Stimulated activated naive CD8-positive, alpha-beta T cell treated with anti-CD3 and anti-CD28 coated beads, Interleukin-15, Interleukin-2, amounts not matched to agents 100 ng/mL and 50 ng/mL, for 24 hours (primary cell): ENCODE results near the gene DNAJB2.
A peak's percentile ranks its signal among the peaks of the same experiment; 100 is the strongest.

Experiments used
- H3K27ac Mint-ChIP-seq: one replicate; pipeline ENCODE4 v1.8.0; 2021; ENCODE audit warnings: mild to moderate bottlenecking, mixed read lengths
- H3K27me3 Mint-ChIP-seq: one replicate; pipeline ENCODE4 v1.8.0; 2021; ENCODE audit warnings: mixed read lengths
- H3K36me3 Mint-ChIP-seq: one replicate; pipeline ENCODE4 v1.8.0; 2021; ENCODE audit warnings: low read depth, mixed read lengths
- H3K4me1 Mint-ChIP-seq: one replicate; pipeline ENCODE4 v1.8.0; 2021; ENCODE audit warnings: low read depth, mixed read lengths
- H3K4me3 Mint-ChIP-seq: one replicate; pipeline ENCODE4 v1.8.0; 2021; ENCODE audit warnings: mild to moderate bottlenecking, mixed read lengths
- H3K9me3 Mint-ChIP-seq: one replicate; pipeline ENCODE4 v1.8.0; 2021; ENCODE audit warnings: mixed read lengths

The DNAJB2 gene

DNA sequence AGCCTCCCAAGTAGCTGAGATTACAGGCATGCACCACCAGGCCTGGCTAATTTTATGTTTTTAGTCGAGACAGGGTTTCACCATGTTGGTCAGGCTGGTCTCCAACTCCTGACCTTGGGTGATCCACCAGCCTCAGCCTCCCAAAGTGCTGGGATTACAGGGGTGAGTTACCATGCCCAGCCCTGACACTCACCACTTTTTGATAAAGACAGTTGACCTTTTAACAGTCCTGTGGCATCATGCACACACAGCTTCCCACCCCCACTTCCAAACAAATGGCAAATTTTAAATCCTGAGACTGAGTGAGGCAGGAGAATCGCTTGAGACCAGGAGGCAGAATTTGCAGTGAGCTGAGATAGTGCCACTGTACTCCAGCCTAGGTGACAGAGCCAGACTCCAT, 6.2 kb upstream of the DNAJB2 start:
- H3K4me3 Mint-ChIP-seq = no peak overlapping the region
- H3K9me3 Mint-ChIP-seq = no peaks in the 10 kb centered on the region
- no peak overlapping the region for H3K27ac Mint-ChIP-seq
- H3K36me3 Mint-ChIP-seq = no peaks in the 10 kb centered on the region
- H3K4me1 Mint-ChIP-seq = peaks cover 26% of the 10 kb centered on the region
- H3K27me3 Mint-ChIP-seq = no peaks in the 10 kb centered on the region

- Mint-ChIP-seq H3K4me1 (peaks cover 35% of the 10 kb centered on the region), H3K27me3 (no peaks in the 10 kb centered on the region), H3K4me3 (no peak overlapping the region), H3K36me3 (no peaks in the 10 kb centered on the region), H3K9me3 (no peaks in the 10 kb centered on the region), H3K27ac (no peak overlapping the region)
These were observed 5.2 kb upstream of the DNAJB2 start for GRCh38 chr2:219273937-219274336.

GRCh38 chr2:219274361-219274921, 4.7 kb upstream of the DNAJB2 start:
- Mint-ChIP-seq H3K36me3 (no peaks in the 10 kb centered on the region), H3K27me3 (no peaks in the 10 kb centered on the region), H3K4me1 (peaks cover 37% of the 10 kb centered on the region), H3K9me3 (no peaks in the 10 kb centered on the region), H3K27ac (no peak overlapping the region), H3K4me3 (no peak overlapping the region)

DNA sequence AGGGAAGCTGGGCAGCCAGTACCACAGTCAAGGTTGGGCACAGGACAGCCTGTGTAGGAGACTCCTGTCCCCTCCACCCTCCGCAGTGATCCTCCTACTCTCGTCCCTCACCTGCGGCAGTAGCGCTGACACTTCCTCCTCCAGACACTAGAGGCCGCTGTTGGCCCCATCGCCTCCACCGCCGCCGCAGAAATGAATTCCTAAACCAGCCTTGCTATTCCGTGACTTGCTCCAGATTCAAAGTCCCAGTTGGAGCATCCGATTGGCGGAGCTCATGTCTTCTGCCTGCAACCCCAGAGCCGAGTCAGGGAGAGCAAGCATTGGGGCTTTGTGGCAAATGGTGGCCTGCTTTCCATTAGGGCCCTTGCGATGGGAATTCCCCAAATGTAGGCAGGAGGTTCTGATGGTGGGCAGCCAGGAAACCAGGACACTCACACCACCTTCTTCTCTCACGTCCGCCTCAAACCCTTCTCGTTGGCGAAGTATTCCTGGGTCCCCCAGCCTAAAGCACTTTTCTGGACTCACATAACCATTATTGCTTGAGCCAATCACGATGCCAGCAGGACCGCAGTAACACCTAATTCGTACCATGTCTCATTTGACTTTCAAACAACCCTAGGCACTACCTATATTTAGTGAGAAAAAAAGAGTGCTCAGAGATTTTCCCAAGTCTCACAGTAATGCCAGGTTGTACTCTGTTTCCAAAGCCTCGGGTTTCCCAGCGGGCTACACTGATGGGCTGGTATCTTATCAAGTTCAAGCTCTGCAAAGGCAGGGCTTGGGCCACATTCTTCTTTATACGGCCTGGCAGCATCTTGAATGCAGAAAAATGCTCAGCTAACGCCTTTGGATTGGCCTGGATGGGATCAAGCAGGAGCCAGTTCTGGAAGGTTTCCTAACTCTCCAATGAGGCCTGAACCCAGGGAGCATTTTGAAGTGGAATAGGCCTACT, 1.2 kb upstream of the DNAJB2 start:
- H3K4me1 Mint-ChIP-seq = peaks cover 58% of the 10 kb centered on the region

GRCh38 chr2:219278655-219279150, 463 bp upstream of the DNAJB2 start:
- Mint-ChIP-seq H3K9me3 (no peaks in the 10 kb centered on the region), H3K36me3 (peaks cover 21% of the 10 kb centered on the region), H3K4me3 (peak overlapping the region; percentile 92), H3K4me1 (peaks cover 52% of the 10 kb centered on the region), H3K27ac (peak overlapping the region; percentile 91), H3K27me3 (no peaks in the 10 kb centered on the region)

More for the DNA sequence above, 1.2 kb upstream of the DNAJB2 start:
- peaks cover 16% of the 10 kb centered on the region for H3K36me3 Mint-ChIP-seq
- H3K27ac Mint-ChIP-seq = peak overlapping the region; percentile 91
- peak overlapping the region; percentile 92 for H3K4me3 Mint-ChIP-seq
- no peaks in the 10 kb centered on the region for H3K9me3 Mint-ChIP-seq
- H3K27me3 Mint-ChIP-seq = no peaks in the 10 kb centered on the region

- no peaks in the 10 kb centered on the region for H3K27me3 Mint-ChIP-seq
- H3K9me3 Mint-ChIP-seq = no peaks in the 10 kb centered on the region
- H3K36me3 Mint-ChIP-seq = peaks cover 24% of the 10 kb centered on the region
- peaks cover 50% of the 10 kb centered on the region for H3K4me1 Mint-ChIP-seq
- H3K27ac Mint-ChIP-seq = peak overlapping the region; percentile 93
- peak overlapping the region; percentile 92 for H3K4me3 Mint-ChIP-seq
These were observed 850 bp downstream of the DNAJB2 start for GRCh38 chr2:219279916-219280516.

GRCh38 chr2:219280651-219281050, 1.5 kb downstream of the DNAJB2 start:
- Mint-ChIP-seq H3K9me3 (no peaks in the 10 kb centered on the region), H3K27me3 (no peaks in the 10 kb centered on the region), H3K27ac (peak overlapping the region; percentile 93), H3K4me1 (peaks cover 50% of the 10 kb centered on the region), H3K36me3 (peaks cover 24% of the 10 kb centered on the region), H3K4me3 (peak overlapping the region; percentile 92)

DNA sequence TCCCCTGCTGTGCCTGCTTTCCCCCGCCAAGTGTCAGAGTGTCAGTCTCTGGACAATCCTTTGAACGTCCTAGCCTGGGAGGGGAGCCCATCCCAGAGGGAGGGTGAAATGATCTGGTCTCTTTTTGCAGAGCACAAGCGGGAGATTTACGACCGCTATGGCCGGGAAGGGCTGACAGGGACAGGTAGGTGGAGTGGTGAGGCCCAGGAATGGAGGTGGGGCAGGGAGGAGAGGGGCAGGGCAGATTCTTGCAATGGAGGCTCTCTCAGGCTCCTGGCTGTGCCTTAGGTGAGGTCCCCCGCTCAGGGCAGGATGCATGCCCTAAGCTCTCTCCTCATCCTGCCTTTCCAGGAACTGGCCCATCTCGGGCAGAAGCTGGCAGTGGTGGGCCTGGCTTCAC, 2.4 kb downstream of the DNAJB2 start:
- Mint-ChIP-seq H3K27me3 (no peaks in the 10 kb centered on the region), H3K4me1 (peaks cover 50% of the 10 kb centered on the region), H3K9me3 (no peaks in the 10 kb centered on the region), H3K4me3 (no peak overlapping the region), H3K27ac (peak overlapping the region; percentile 31), H3K36me3 (peaks cover 27% of the 10 kb centered on the region)

DNA sequence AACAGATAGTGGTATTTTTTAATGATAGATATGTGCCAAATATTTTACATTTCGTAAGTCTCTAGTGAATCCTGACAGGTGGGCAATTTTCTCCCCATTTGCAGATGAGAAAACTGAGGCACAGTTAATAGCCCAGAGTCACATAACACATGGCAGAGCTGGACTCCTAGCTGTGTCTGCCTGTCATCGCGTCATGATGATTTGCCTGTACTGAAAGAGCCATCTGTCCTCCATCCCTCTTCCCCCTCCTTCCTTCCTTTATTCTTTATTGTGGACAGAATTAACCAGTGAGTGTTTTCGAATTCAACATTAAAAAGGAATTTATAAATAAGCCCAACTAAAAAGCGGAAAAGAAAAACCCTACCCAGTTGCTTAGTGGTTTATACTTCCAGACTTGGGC, 3.2 kb downstream of the DNAJB2 start:
- H3K27ac Mint-ChIP-seq = peak overlapping the region; percentile 6
- no peak overlapping the region for H3K4me3 Mint-ChIP-seq

DNA sequence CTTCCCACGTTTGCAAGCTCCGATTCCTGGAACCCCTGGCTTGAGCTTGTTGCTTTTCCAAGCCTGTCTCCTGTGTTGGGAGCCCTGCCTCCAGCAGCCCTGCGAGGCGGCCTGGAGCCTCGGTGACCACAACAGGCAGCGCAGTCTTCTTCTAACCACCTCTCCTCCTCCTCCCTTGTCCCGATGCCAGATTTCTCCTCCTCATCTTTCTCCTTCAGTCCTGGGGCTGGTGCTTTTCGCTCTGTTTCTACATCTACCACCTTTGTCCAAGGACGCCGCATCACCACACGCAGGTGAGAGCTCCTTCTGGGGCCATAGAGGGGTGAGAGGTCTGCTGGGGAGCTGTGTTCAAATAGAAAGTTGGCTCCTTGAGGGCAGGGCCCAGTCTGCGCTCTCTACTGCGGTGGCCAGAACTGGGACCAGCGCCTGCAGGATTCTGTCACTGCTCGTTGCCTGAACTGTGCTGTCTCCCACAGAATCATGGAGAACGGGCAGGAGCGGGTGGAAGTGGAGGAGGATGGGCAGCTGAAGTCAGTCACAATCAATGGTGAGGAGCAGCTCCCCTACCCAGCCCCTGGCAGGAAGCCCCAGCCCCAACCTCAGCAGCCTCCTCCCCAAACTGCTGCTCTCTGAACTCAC, 3.9 kb downstream of the DNAJB2 start:
- Mint-ChIP-seq H3K4me3 (no peak overlapping the region), H3K27ac (peak overlapping the region; percentile 6), H3K9me3 (no peaks in the 10 kb centered on the region), H3K27me3 (no peaks in the 10 kb centered on the region), H3K36me3 (peaks cover 27% of the 10 kb centered on the region), H3K4me1 (peaks cover 39% of the 10 kb centered on the region)

More for the DNA sequence above, 3.2 kb downstream of the DNAJB2 start:
- Mint-ChIP-seq H3K4me1 (peaks cover 46% of the 10 kb centered on the region), H3K9me3 (no peaks in the 10 kb centered on the region), H3K27me3 (no peaks in the 10 kb centered on the region), H3K36me3 (peaks cover 27% of the 10 kb centered on the region)

DNA sequence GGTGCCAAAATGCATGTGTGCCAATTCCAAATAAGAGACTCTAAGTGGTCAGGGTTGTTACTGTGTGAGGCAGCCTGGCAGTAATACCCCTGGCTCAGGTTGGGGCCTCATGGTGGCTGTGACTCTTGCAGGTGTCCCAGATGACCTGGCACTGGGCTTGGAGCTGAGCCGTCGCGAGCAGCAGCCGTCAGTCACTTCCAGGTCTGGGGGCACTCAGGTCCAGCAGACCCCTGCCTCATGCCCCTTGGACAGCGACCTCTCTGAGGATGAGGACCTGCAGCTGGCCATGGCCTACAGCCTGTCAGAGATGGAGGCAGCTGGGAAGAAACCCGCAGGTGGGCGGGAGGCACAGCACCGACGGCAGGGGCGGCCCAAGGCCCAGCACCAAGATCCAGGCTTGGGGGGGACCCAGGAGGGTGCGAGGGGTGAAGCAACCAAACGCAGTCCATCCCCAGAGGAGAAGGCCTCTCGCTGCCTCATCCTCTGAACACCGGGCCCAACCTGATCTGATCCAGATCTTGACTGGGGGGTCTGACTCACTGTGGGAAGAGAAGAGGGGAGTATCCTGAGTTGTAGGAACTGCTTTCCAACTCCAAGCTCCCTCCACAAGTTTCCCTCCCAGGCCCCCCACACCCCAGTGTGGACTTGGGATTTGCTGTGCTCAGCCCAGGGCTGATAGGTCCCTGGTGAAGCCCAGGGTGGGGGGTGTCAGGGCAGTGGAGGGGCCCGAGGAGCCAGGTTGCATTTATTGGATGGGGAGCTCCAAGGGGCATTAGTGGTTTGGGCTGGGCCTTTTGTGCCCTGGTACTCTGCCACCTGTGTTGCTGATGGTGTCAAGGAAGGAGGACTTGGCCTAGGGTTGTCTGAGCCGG, 5.6 kb downstream of the DNAJB2 start:
- Mint-ChIP-seq H3K9me3 (no peaks in the 10 kb centered on the region), H3K27me3 (no peaks in the 10 kb centered on the region), H3K4me3 (no peak overlapping the region), H3K27ac (no peak overlapping the region), H3K4me1 (peaks cover 28% of the 10 kb centered on the region), H3K36me3 (peaks cover 27% of the 10 kb centered on the region)

DNA sequence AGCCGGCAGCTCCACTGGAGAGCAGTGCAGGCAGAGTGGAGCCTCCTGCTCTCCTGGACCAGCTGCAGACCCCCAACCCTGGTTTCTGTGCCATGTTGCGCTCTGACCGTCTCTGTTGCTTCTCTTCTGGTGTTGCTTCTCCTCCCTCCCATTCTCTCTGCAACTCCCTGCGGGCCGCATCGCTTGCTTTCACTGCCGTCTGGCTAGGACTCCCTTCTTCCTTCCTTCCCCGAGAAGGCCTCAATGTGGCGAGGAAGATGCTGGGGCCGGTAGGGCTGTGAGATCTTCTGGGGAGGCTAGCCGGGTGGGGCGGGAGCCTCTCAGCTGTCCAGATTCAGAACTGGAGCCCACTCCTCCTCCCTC, 6.2 kb downstream of the DNAJB2 start:
- no peaks in the 10 kb centered on the region for H3K27me3 Mint-ChIP-seq
- no peak overlapping the region for H3K27ac Mint-ChIP-seq
- H3K4me3 Mint-ChIP-seq = no peak overlapping the region
- no peaks in the 10 kb centered on the region for H3K9me3 Mint-ChIP-seq
- H3K36me3 Mint-ChIP-seq = peaks cover 27% of the 10 kb centered on the region
- H3K4me1 Mint-ChIP-seq = peaks cover 21% of the 10 kb centered on the region

- no peaks in the 10 kb centered on the region for H3K9me3 Mint-ChIP-seq
- H3K27me3 Mint-ChIP-seq = no peaks in the 10 kb centered on the region
- no peak overlapping the region for H3K27ac Mint-ChIP-seq
- no peak overlapping the region for H3K4me3 Mint-ChIP-seq
- peaks cover 25% of the 10 kb centered on the region for H3K36me3 Mint-ChIP-seq
- peaks cover 15% of the 10 kb centered on the region for H3K4me1 Mint-ChIP-seq
These were observed 6.8 kb downstream of the DNAJB2 start for GRCh38 chr2:219285894-219286425.
